Left colon (tissue), 2 donors: ENCODE measurements around the gene ILKAP. TPM values are rescaled to one million over a fixed set of nuclear protein-coding genes. Genes with fewer than 3 reads are reported as not detected.
A peak's percentile ranks its signal among the peaks of the same experiment; 100 is the strongest.

Experiments
- ATAC-seq: fragments of 200-7000 bp; cut with Tn5 transposase; one replicate; pipeline ENCODE4 v1.9.1; 2020; ENCODE audit warnings: mild to moderate bottlenecking, moderate library complexity
- DNase-seq, 2 donors: peaks; one replicate each; pipeline ENCODE4 v3.0.0-alpha.2; 2020
- intact Hi-C, 2 donors: fragments of 100-400 bp; cut with DNase I in 1 of 2; cut with micrococcal nuclease in 1 of 2; formaldehyde crosslinking; loops; one replicate each; pipeline versions ENCODE4 v1.11.2 to v1.14.0; 2022; cut with DNase I, micrococcal nuclease
- long read RNA-seq: library from polyadenylated mRNA; unstranded; transcript quantifications from one replicate; pipeline ENCODE4 v2.0.0, GENCODE V29; 2021
- total RNA-seq, 2 donors: library from RNA; stranded (reverse); fragmentation: NEBNext Ultra II Directional; extraction: Animal tissue kit (Norgen Biotek cat#: 25700); gene quantifications; one replicate each; pipeline ENCODE4 v1.2.1, GENCODE V29; 2021
- donor health status: DM: no; HTN: no; CAD: no.
- donor health status: DM: yes; HTN: yes; CAD: no.

Gene ILKAP
- total RNA-seq = 10 to 100 TPM; 32.7 to 38.6 TPM
- long read RNA-seq, transcript ILKAP-201 (12 exons, 1,490 nt) = major isoform, 24 of 35 reads
- long read RNA-seq, partial matches to known transcripts = 2 of 35 reads
- long read RNA-seq, other reads (novel, unspliced or antisense) = 8 of 35 reads

DNA sequence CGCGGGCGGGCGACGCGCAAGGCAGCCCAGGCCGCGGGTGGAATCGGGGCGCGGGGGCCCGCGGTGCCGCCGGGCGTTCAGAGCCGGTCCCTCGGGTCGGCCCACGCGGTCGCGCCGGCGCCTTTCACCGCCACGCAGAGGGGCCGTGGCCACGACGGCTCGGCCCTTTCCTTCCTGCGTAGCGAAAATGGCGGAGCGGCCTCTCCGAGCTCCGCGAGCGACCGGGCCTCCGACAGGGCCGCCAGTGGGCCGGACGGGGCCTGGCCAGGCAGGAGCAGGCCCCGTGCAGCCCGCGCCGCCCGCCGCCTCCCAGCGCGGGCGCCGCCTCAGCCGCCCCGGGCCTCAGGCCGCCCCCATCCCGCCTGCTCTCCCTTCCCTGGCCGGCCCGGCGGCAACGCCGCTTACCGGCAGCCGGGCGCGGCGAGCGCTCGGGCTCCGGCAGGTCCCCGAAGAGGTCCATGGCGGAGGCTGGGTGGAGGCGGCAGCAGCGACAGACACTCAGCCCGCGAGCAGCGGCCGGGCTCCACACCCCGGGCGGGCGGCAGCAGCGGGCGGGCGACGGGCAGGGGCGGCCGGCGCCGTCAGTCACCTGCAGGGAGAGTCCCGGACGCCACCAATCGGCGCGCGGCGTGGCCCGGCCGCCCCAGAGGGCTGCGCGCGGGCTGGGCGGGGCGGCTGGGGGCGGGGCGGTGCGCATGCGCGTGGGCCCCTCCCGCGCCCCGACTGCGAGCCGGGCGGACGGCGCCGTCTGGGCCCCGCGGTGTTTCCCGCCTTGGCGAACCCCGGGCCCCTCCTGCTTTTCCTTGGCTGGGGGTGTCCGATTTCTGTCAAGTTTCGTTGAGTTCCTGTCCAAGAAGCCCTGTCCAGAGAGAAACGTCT is at the start of gene ILKAP:
TSS of gene ILKAP (minus strand) at position 602 of the 879 bp plus-strand sequence. CDS start at position 460, 142 bp downstream.
- intact Hi-C loops = no loop called here
- DNase-seq (peak; percentile 86 to 90), ATAC-seq (peak; percentile 98)

- no peak for DNase-seq
These were observed 49.5 kb upstream of the ILKAP start for GRCh38 chr2:238252766-238253630.

GRCh38 chr2:238251986-238252385 is 48.5 kb upstream of the ILKAP start:
- intact Hi-C loops = no loop called here
- DNase-seq = no peak
- ATAC-seq = no peak

More at GRCh38 chr2:238252766-238253630, 49.5 kb upstream of the ILKAP start:
- intact Hi-C loops = no loop called here
- no peak for ATAC-seq

DNA sequence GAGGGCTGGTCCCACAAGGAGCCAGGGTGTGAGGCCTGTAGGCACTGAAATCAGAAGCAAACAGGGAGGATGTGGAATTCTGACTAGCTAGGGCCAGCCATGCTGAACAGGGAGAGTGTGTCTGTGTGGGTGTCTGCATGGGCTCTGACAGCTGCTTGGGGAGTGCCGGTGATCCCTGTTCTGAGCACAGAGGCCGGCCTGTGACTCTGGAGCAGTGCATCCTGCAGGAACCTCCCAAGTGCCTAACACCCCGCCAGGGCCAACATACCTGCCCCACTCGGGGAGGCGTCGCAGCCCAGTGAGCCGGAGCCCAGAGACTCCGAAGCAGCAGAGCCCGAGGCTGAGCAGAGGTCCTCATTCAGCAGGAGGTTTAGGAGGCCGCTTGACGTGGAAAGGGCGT is 47.8 kb upstream of the ILKAP start:
- intact Hi-C loops = no loop called here
- ATAC-seq (no peak), DNase-seq (no peak)

DNA sequence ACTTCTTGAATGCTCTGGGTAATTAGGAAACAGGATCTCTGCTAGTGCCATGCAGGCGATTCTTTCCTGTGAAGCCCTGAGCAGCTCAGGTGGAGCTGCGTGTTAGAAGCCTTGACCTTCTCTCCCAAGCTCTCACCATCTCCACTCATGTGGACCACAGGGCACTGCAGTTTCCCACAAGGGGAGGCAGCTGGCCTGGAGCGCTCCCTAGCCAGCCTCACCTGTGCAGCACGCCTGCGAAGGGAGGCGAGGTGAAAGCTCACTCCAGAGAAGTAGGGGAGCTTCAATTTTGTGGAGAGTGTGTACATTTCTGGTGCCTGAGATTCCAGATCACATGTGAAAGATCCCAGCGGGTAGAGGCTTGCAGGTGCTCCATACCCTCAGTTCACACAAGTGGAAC is 47.4 kb upstream of the ILKAP start:
- ATAC-seq (no peak), DNase-seq (no peak)
- intact Hi-C loops = no loop called here

DNA sequence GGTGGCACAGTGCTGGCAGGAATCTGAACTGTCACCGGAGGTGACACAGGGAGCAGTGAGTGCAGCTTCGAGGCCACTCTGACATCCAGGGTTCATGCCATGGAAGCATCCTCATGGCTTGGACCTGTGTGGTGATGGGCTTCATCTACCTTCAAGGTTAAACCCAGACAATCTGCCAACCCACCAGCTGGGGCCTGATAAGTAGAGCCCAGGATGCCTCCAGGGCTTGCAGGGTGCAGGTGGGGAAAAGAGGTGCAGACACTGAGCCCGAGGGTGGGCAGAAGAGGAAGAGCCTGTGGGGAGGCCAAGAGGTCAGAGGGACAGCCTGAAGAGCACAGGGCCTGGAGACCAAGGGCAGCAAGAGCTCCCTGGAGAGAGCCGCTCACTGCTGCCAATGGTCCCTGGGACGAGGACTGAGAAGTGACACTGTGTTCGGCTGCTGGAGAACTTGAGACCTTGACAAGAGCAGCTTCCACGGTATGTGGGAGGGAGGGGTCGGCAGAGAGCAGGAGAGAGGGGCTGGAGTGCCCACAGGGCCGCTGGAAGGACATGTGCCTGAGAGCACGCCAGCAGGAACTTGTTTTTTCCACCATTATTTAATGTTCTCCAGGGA is 44.5 kb upstream of the ILKAP start:
- intact Hi-C loops = no loop called here
- DNase-seq (no peak), ATAC-seq (no peak)

GRCh38 chr2:238247002-238247822 is 43.7 kb upstream of the ILKAP start:
- intact Hi-C loops = no loop called here
- no peak for ATAC-seq
- no peak for DNase-seq

GRCh38 chr2:238244151-238244550 is 40.7 kb upstream of the ILKAP start:
- ATAC-seq = no peak
- intact Hi-C loops = no loop called here
- no peak for DNase-seq

- DNase-seq (peak in 1 of 2 donors; percentile 39), ATAC-seq (peak; percentile 16)
- intact Hi-C loops = no loop called here
These were observed 40.1 kb upstream of the ILKAP start for GRCh38 chr2:238243496-238244076.

- DNase-seq (peak; percentile 56 to 64), ATAC-seq (peak; percentile 52)
- intact Hi-C loops = no loop called here
These were observed 39.4 kb upstream of the ILKAP start for GRCh38 chr2:238242731-238243495.

DNA sequence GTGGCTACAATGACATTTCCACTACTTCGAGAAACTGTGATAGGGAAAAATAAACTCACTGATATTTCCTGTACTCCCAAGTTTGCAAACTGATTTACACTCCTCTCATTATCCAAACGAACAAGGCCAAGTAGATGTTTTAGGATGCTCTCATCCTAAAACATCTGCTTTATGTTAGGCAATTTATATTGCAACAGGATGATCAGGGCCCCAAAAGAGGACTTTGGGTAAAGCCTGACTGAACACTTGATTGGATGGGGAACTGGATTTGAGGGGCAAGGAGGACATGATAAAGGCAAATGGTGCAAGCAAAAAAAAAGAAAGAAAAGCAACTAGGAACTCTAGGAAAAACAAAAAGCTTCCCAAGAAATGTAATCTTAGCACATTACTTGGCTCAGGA is 38.5 kb upstream of the ILKAP start:
- no peak for ATAC-seq
- intact Hi-C loops = no loop called here
- DNase-seq = no peak

DNA sequence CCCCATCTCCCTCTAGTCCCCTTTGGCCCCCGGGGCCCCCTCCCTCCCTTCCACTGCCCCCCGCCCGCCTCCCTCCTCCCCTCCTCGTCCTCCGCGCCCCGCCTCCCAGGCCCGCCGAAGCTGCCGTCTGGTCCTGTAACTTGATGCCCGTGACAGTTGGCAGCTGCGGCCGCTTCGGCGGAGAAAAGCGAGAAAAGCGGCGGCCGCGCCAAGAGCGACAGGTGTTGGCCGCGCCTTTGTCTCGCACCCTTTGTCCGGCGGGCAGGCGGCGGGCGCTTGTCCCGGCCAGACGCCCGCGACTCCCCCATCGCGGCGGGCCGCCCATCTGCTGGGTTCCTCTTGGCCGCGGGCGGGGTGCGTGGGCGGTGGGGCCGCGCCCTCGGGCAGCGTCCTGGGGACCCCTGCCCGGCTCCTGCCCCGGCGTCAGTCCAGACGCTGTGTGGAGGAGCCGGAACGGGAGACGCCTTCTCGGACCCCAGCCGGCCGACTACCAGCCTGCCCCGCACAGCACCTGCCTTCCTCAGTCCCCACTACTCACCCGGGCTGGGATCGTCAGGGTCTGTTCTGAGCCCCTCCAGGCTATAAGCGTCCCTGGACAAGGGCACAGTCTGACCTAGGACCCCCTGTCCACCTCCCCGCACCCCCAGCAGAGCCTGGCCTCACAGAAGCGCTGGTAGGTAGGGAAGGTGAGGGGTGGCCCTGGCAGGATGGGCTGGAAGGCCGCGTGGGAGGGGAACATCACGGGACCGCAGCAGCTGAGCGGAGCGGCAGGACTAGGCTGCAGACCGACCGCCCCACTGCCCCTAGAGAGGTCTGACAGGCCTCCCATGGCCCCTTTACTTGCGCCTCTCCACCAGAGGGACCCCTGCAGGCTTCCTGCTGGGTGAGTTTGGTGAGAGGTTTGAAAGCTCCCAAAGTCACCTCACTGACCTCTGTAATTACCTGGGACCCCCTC is 37.5 kb upstream of the ILKAP start:
- ATAC-seq = peak; percentile 43
- intact Hi-C loops = no loop called here

GRCh38 chr2:238239863-238240756 is 36.6 kb upstream of the ILKAP start, which contains the start of gene HES6:
TSS of gene HES6 (minus strand) at chr2:238240038. CDS start at chr2:238239905, 133 bp downstream.
- intact Hi-C loops = no loop called here
- ATAC-seq = peak; percentile 77
- peak; percentile 89 to 93 for DNase-seq

More for the DNA sequence above, 37.5 kb upstream of the ILKAP start:
- DNase-seq = peak; percentile 72 to 81

DNA sequence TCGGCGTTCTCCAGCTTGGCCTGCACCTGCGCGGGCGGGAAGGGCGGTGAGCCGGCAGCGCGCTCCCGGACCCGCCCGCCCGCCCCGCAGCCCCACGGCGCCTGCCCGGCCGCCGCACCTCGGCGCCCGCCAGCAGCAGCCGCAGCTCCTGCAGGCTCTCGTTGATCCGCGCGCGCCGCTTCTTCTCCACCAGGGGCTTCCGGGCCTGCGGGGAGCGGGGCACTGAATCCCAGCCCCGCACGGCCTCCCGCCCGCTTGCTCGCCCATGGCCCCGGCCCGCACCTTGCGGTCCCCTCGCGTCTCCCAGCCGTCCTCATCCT is 36.0 kb upstream of the ILKAP start:
- ATAC-seq = peak; percentile 14
- peak in 1 of 2 donors; percentile 61 for DNase-seq
- intact Hi-C loops = no loop called here
